ENCODE results near the gene TBXAS1.

TBXAS1 gene

DNA sequence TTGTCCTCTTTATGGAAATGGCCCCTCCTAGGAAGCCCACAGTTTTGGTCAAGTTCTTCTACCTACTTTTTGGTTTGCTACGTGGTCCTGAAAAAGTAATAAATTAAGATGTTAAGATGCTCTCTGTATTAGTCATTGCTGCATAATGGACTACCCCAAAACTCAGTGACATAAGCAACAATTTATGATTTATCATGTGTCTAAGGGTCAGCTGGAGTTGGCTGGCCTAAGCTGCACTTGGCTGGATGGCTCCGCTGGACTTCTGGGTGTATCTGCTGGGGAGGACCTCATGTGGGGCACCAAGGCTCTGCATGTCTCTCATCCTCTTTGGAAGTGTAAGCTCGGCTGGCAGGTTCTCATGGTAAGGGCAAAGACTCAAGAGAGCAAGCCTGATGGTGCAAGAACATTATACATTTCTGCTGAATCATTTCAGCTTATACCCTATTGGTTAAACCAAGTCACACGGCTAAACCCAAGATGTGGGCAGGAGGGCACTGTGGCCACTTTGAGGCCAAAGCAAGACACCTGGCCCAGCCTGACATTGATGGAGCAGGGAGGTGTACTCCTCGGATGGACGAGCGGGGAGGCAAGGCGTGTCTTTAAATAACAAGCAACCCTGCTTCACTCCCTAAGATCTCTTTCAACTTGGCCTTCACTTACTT, 47.7 kb downstream of the TBXAS1 start:
- no peak for DNase-seq (ENCODE audit: low read depth)
- TF ChIP-seq, protein P1, sequence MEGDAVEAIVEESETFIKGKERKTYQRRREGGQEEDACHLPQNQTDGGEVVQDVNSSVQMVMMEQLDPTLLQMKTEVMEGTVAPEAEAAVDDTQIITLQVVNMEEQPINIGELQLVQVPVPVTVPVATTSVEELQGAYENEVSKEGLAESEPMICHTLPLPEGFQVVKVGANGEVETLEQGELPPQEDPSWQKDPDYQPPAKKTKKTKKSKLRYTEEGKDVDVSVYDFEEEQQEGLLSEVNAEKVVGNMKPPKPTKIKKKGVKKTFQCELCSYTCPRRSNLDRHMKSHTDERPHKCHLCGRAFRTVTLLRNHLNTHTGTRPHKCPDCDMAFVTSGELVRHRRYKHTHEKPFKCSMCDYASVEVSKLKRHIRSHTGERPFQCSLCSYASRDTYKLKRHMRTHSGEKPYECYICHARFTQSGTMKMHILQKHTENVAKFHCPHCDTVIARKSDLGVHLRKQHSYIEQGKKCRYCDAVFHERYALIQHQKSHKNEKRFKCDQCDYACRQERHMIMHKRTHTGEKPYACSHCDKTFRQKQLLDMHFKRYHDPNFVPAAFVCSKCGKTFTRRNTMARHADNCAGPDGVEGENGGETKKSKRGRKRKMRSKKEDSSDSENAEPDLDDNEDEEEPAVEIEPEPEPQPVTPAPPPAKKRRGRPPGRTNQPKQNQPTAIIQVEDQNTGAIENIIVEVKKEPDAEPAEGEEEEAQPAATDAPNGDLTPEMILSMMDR (IDR thresholded peaks at IDR 0.05; ENCODE audit: low read depth, low read length, missing control alignments) = no peak
- no peak overlapping the region for H3K4me3 ChIP-seq (ENCODE audit: low read depth, low read length)
- in situ Hi-C loops (cut with HindIII; ENCODE audit: low sequenced_read_pairs) = no loop called here

DNA sequence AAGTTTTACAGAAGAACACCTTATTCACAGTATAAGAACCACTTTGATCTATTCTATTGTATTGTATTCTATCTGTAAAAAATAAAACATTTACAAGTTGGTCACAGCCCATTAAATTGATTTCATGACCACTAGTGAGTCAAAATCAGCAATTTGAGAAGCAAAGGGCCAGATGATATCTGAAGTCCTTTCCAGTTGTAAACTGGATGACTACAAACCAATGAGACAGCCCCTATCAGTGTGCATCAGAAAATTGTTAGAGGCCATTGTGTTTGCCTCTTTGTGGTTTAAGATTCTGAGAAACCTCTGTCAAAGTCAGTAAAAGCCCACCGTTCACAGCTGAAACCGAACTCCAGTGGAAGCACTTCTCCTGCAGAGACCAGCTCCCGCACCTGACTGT, 54.8 kb downstream of the TBXAS1 start:
- in situ Hi-C loops (cut with HindIII; ENCODE audit: low sequenced_read_pairs) = no loop called here
- no peak overlapping the region for H3K4me3 ChIP-seq (ENCODE audit: low read depth, low read length)

DNA sequence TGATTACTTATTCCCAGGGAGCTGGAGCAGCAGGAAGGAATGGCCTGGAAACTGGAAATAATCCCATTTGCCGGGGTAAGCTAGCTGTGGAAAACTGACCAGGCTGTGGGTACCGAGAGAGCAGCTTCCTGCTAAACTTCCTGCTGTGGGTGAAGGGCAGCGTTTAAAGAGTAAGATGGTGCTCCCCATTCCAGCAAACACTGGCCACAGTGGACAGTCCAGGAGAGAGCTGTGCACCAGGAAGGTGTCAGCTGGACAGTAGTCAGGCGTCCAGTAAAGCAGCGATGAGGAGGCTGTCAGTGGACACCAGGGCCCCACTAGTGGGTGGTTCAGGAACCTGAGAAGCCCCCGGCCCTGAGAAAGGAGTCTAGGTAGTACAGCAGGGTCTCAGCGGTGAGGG, 55.4 kb downstream of the TBXAS1 start:
- DNase-seq (ENCODE audit: low read depth) = no peak
- no peak overlapping the region for H3K4me3 ChIP-seq (ENCODE audit: low read depth, low read length)
- in situ Hi-C loops (cut with HindIII; ENCODE audit: low sequenced_read_pairs) = no loop called here
- TF ChIP-seq, protein P1 (IDR thresholded peaks at IDR 0.05; ENCODE audit: low read depth, low read length, missing control alignments) = no peak

More for the DNA sequence above, 54.8 kb downstream of the TBXAS1 start:
- no peak for DNase-seq (ENCODE audit: low read depth)
- TF ChIP-seq, protein P1 (IDR thresholded peaks at IDR 0.05; ENCODE audit: low read depth, low read length, missing control alignments) = no peak

DNA sequence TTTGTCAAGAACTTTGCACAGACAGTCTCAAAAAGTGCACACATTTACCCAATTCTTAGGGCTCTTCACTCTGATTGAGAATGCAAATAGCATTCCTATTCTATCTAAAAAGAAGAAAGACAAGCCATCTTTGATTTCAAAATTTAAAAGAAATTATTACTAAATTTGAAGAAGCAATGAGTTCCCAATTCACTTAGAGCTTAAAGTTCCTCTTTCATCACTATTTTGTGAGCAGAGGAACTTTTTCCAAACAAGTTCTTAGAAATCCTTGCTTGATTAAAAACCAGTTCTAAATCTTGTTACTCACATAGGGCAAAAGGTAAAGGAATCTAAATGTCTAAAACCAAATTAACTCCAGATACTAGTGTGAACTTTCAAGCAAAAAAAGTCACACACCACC, 56.4 kb downstream of the TBXAS1 start:
- TF ChIP-seq, protein P1 (IDR thresholded peaks at IDR 0.05; ENCODE audit: low read depth, low read length, missing control alignments) = no peak
- in situ Hi-C loops (cut with HindIII; ENCODE audit: low sequenced_read_pairs) = no loop called here
- no peak for DNase-seq (ENCODE audit: low read depth)
- no peak overlapping the region for H3K4me3 ChIP-seq (ENCODE audit: low read depth, low read length)

DNA sequence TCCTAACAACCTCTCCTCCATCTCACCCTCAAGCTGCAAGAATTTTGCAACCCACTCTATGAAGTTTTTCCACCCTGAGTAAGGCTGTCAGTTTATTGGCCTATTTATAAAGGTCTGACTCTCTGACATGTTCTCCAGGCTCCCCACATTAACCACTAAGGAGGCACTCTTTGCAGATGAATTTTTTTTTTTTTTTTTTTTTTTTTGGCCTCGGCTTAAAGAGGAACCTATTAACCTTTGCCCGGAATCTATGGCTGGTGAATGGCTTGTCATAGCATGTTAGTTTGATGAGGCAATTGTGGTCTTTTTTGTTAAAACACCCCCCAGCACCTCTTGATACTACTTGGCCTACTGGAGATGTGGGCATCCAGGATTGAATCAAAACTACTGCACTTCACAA, 57.1 kb downstream of the TBXAS1 start:
- no peak for DNase-seq (ENCODE audit: low read depth)
- in situ Hi-C loops (cut with HindIII; ENCODE audit: low sequenced_read_pairs) = no loop called here
- TF ChIP-seq, protein P1 (IDR thresholded peaks at IDR 0.05; ENCODE audit: low read depth, low read length, missing control alignments) = no peak
- no peak overlapping the region for H3K4me3 ChIP-seq (ENCODE audit: low read depth, low read length)

DNA sequence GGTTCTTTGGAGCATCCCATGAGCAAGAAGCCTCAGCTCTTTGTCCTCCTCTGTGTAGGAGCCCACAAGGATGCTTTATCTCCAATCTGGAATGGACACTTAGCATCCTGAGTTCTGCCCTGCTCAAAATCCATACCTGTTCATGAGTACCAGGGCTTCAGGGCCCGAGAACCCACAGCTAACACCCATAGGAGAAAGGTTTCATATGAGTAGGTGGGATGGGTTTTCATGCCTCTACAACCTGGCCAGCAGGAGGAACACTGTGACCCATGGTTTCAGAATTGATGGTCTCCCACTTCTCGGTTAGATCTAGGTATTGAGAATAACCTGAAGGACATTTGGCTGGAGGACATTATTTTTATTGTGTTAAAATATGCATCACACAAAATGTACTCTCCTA, 57.8 kb downstream of the TBXAS1 start:
- no peak overlapping the region for H3K4me3 ChIP-seq (ENCODE audit: low read depth, low read length)
- TF ChIP-seq, protein P1 (IDR thresholded peaks at IDR 0.05; ENCODE audit: low read depth, low read length, missing control alignments) = no peak
- in situ Hi-C loops (cut with HindIII; ENCODE audit: low sequenced_read_pairs) = no loop called here
- no peak for DNase-seq (ENCODE audit: low read depth)
